Measurements from ENCODE around the gene IPCEF1. TPM values are rescaled to one million over a fixed set of nuclear protein-coding genes. Genes with fewer than 3 reads are reported as not detected.

IPCEF1 gene
- total RNA-seq, 1 donor from 2014 or later, result 2.0 TPM

GRCh38 chr6:154106251-154106650, 250.4 kb downstream of the IPCEF1 start:
- no peaks in the 10 kb centered on the region for H3K9me3 ChIP-seq
- no peak for TF ChIP-seq POLR2A (IDR thresholded peaks at IDR 0.05)
- TF ChIP-seq POLR2AphosphoS5 (IDR thresholded peaks at IDR 0.05; ENCODE audit: insufficient read depth in 1 of 2, low read depth in 1 of 2), result no peak
- TF ChIP-seq CTCF (IDR thresholded peaks at IDR 0.05), result no peak
- no peak overlapping the region for H3K27ac ChIP-seq
- intact Hi-C loops (cut with DNase I), result no loop called here
- H3K4me1 ChIP-seq, result no peaks in the 10 kb centered on the region
- no peak overlapping the region for H3K4me3 ChIP-seq
- DNase-seq (ENCODE audit: extremely low spot score in 2 of 2), result no peak
- no peaks in the 10 kb centered on the region for H3K27me3 ChIP-seq
- H3K36me3 ChIP-seq, result no peaks in the 10 kb centered on the region

Other genes starting within 250 kb of the IPCEF1 start
- gene CNKSR3, start 153.9 kb upstream of the IPCEF1 start, total RNA-seq, result 7.4 TPM